Activated naive CD8-positive, alpha-beta T cell treated with anti-CD3 and anti-CD28 coated beads, Interleukin-2, amount 50 U/mL, for 24 hours (primary cell): ENCODE data around the gene DLK1.
A peak's percentile ranks its signal among the peaks of the same experiment; 100 is the strongest.

ENCODE experiments used
- ATAC-seq: fragments of 150-1000 bp; cut with Tn5 transposase; one replicate; pipeline ENCODE4 v1.10.0; 2021
- DNase-seq: peaks from one replicate; pipeline ENCODE4 v3.0.0; 2021
- H3K27ac Mint-ChIP-seq: one replicate; pipeline ENCODE4 v1.8.0; 2021; ENCODE audit warnings: mild to moderate bottlenecking, mixed read lengths
- H3K27me3 Mint-ChIP-seq: one replicate; pipeline ENCODE4 v1.8.0; 2021; ENCODE audit warnings: mixed read lengths
- H3K36me3 Mint-ChIP-seq: one replicate; pipeline ENCODE4 v1.8.0; 2021; ENCODE audit warnings: low read depth, mixed read lengths
- H3K4me1 Mint-ChIP-seq: one replicate; pipeline ENCODE4 v1.8.0; 2021; ENCODE audit warnings: mixed read lengths
- H3K4me3 Mint-ChIP-seq: one replicate; pipeline ENCODE4 v1.8.0; 2021; ENCODE audit warnings: mild to moderate bottlenecking, moderate library complexity, mixed read lengths
- H3K9me3 Mint-ChIP-seq: one replicate; pipeline ENCODE4 v1.8.0; 2021; ENCODE audit warnings: mixed read lengths

The DLK1 gene

GRCh38 chr14:100731011-100731670 lies 4.4 kb downstream of the DLK1 start:
- no peak overlapping the region for H3K4me3 Mint-ChIP-seq
- H3K4me1 Mint-ChIP-seq: no peaks in the 10 kb centered on the region
- no peaks in the 10 kb centered on the region for H3K9me3 Mint-ChIP-seq
- H3K27ac Mint-ChIP-seq: no peak overlapping the region
- DNase-seq (no peak), ATAC-seq (no peak)
- peaks cover 27% of the 10 kb centered on the region for H3K27me3 Mint-ChIP-seq
- no peaks in the 10 kb centered on the region for H3K36me3 Mint-ChIP-seq

GRCh38 chr14:100731846-100732765 lies 5.4 kb downstream of the DLK1 start:
- no peaks in the 10 kb centered on the region for H3K4me1 Mint-ChIP-seq
- peaks cover 23% of the 10 kb centered on the region for H3K27me3 Mint-ChIP-seq
- ATAC-seq (no peak), DNase-seq (no peak)
- H3K4me3 Mint-ChIP-seq: no peak overlapping the region
- no peak overlapping the region for H3K27ac Mint-ChIP-seq
- no peaks in the 10 kb centered on the region for H3K36me3 Mint-ChIP-seq
- H3K9me3 Mint-ChIP-seq: no peaks in the 10 kb centered on the region

- Mint-ChIP-seq H3K4me1 (no peaks in the 10 kb centered on the region), H3K4me3 (no peak overlapping the region), H3K9me3 (no peaks in the 10 kb centered on the region), H3K36me3 (no peaks in the 10 kb centered on the region), H3K27ac (no peak overlapping the region), H3K27me3 (peaks cover 18% of the 10 kb centered on the region)
- DNase-seq (no peak), ATAC-seq (no peak)
These were observed 6.0 kb downstream of the DLK1 start for GRCh38 chr14:100732766-100733100.

GRCh38 chr14:100733152-100733850 lies 6.6 kb downstream of the DLK1 start:
- no peaks in the 10 kb centered on the region for H3K9me3 Mint-ChIP-seq
- H3K36me3 Mint-ChIP-seq: no peaks in the 10 kb centered on the region
- H3K4me1 Mint-ChIP-seq: no peaks in the 10 kb centered on the region
- ATAC-seq (no peak), DNase-seq (no peak)
- no peak overlapping the region for H3K27ac Mint-ChIP-seq
- H3K27me3 Mint-ChIP-seq: peaks cover 13% of the 10 kb centered on the region
- no peak overlapping the region for H3K4me3 Mint-ChIP-seq

- H3K27me3 Mint-ChIP-seq: peaks cover 5% of the 10 kb centered on the region
- H3K27ac Mint-ChIP-seq: no peak overlapping the region
- ATAC-seq: no peak
- no peak for DNase-seq
- no peaks in the 10 kb centered on the region for H3K36me3 Mint-ChIP-seq
- no peaks in the 10 kb centered on the region for H3K9me3 Mint-ChIP-seq
- H3K4me1 Mint-ChIP-seq: no peaks in the 10 kb centered on the region
- no peak overlapping the region for H3K4me3 Mint-ChIP-seq
These were observed 7.6 kb downstream of the DLK1 start for GRCh38 chr14:100734031-100734990.

GRCh38 chr14:100735271-100735670 lies 8.6 kb downstream of the DLK1 start:
- Mint-ChIP-seq H3K36me3 (no peaks in the 10 kb centered on the region), H3K9me3 (no peaks in the 10 kb centered on the region), H3K27me3 (peaks cover 3% of the 10 kb centered on the region), H3K4me3 (no peak overlapping the region), H3K27ac (no peak overlapping the region), H3K4me1 (no peaks in the 10 kb centered on the region)
- DNase-seq (no peak), ATAC-seq (no peak)

- ATAC-seq (no peak), DNase-seq (no peak)
- H3K36me3 Mint-ChIP-seq: no peaks in the 10 kb centered on the region
- H3K4me3 Mint-ChIP-seq: no peak overlapping the region
- H3K4me1 Mint-ChIP-seq: no peaks in the 10 kb centered on the region
- H3K27ac Mint-ChIP-seq: no peak overlapping the region
- no peaks in the 10 kb centered on the region for H3K9me3 Mint-ChIP-seq
- H3K27me3 Mint-ChIP-seq: no peaks in the 10 kb centered on the region
These were observed 9.8 kb downstream of the DLK1 start for GRCh38 chr14:100736269-100737180.

GRCh38 chr14:100737526-100737925 lies 10.8 kb downstream of the DLK1 start:
- Mint-ChIP-seq H3K4me3 (no peak overlapping the region), H3K36me3 (no peaks in the 10 kb centered on the region), H3K27me3 (peaks cover 1% of the 10 kb centered on the region), H3K27ac (no peak overlapping the region), H3K4me1 (no peaks in the 10 kb centered on the region), H3K9me3 (no peaks in the 10 kb centered on the region)
- DNase-seq (no peak), ATAC-seq (no peak)

- Mint-ChIP-seq H3K4me3 (no peak overlapping the region), H3K9me3 (no peaks in the 10 kb centered on the region), H3K27me3 (peaks cover 1% of the 10 kb centered on the region), H3K4me1 (no peaks in the 10 kb centered on the region), H3K36me3 (no peaks in the 10 kb centered on the region), H3K27ac (no peak overlapping the region)
- ATAC-seq: no peak
- no peak for DNase-seq
These were observed 11.6 kb downstream of the DLK1 start for GRCh38 chr14:100738269-100738691.

- Mint-ChIP-seq H3K27me3 (peaks cover 1% of the 10 kb centered on the region), H3K36me3 (no peaks in the 10 kb centered on the region), H3K4me1 (no peaks in the 10 kb centered on the region), H3K27ac (no peak overlapping the region), H3K9me3 (no peaks in the 10 kb centered on the region), H3K4me3 (no peak overlapping the region)
- ATAC-seq: no peak
- no peak for DNase-seq
These were observed 12.0 kb downstream of the DLK1 start for GRCh38 chr14:100738704-100739131.

GRCh38 chr14:100739306-100739705 lies 12.6 kb downstream of the DLK1 start:
- Mint-ChIP-seq H3K4me1 (no peaks in the 10 kb centered on the region), H3K27me3 (peaks cover 1% of the 10 kb centered on the region), H3K4me3 (no peak overlapping the region), H3K9me3 (no peaks in the 10 kb centered on the region), H3K36me3 (no peaks in the 10 kb centered on the region), H3K27ac (no peak overlapping the region)
- ATAC-seq (no peak), DNase-seq (no peak)

- Mint-ChIP-seq H3K36me3 (no peaks in the 10 kb centered on the region), H3K27ac (no peak overlapping the region), H3K9me3 (no peaks in the 10 kb centered on the region), H3K4me1 (no peaks in the 10 kb centered on the region), H3K27me3 (peaks cover 1% of the 10 kb centered on the region), H3K4me3 (no peak overlapping the region)
- ATAC-seq (peak; percentile 10), DNase-seq (no peak)
These were observed 13.6 kb downstream of the DLK1 start for GRCh38 chr14:100740196-100740825.

- Mint-ChIP-seq H3K27ac (no peak overlapping the region), H3K9me3 (no peaks in the 10 kb centered on the region), H3K4me1 (no peaks in the 10 kb centered on the region), H3K4me3 (no peak overlapping the region), H3K27me3 (peaks cover 1% of the 10 kb centered on the region), H3K36me3 (no peaks in the 10 kb centered on the region)
- no peak for ATAC-seq
- no peak for DNase-seq
These were observed 14.2 kb downstream of the DLK1 start for GRCh38 chr14:100740929-100741328.
